Measurements from ENCODE around the gene POLA2.
"Not testable (repeated sequence)": the region's sequence is repeated elsewhere in the genome, so short reads cannot be mapped to it uniquely, and the experiment has no call there.

The POLA2 gene

GRCh38 chr11:65308281-65308891, 46.6 kb downstream of the POLA2 start:
- no peak for DNase-seq (ENCODE audit: low spot score)

- DNase-seq (ENCODE audit: low spot score), result no peak
Observed at GRCh38 chr11:65309006-65309405, 47.2 kb downstream of the POLA2 start.

- no peak for DNase-seq (ENCODE audit: low spot score)
Observed at GRCh38 chr11:65310215-65310614, 48.5 kb downstream of the POLA2 start.

- no peak for DNase-seq (ENCODE audit: low spot score)
Observed at GRCh38 chr11:65310736-65311135, 49.0 kb downstream of the POLA2 start.

GRCh38 chr11:65311170-65311678, 49.5 kb downstream of the POLA2 start:
- no peak for DNase-seq (ENCODE audit: low spot score)

- peak; percentile 69 for DNase-seq (ENCODE audit: low spot score)
Observed at GRCh38 chr11:65314501-65315203, 52.9 kb downstream of the POLA2 start, which contains the start of gene CDC42EP2. TSS of gene CDC42EP2 (plus strand) at chr11:65314866. CDS start at chr11:65320899, 6,033 bp downstream.

GRCh38 chr11:65315204-65315865, 53.6 kb downstream of the POLA2 start:
- no peak for DNase-seq (ENCODE audit: low spot score)

GRCh38 chr11:65315866-65316226, 54.1 kb downstream of the POLA2 start:
- DNase-seq (ENCODE audit: low spot score), result no peak

GRCh38 chr11:65316227-65317024, 54.7 kb downstream of the POLA2 start:
- DNase-seq (ENCODE audit: low spot score), result no peak

GRCh38 chr11:65317025-65317786, 55.4 kb downstream of the POLA2 start:
- DNase-seq (ENCODE audit: low spot score), result no peak

- no peak for DNase-seq (ENCODE audit: low spot score)
Observed at GRCh38 chr11:65320386-65321075, 58.8 kb downstream of the POLA2 start.

GRCh38 chr11:65321076-65321475, 59.3 kb downstream of the POLA2 start:
- DNase-seq (ENCODE audit: low spot score), result no peak

- DNase-seq (ENCODE audit: low spot score), result no peak
Observed at GRCh38 chr11:65321828-65322485, 60.2 kb downstream of the POLA2 start.

- DNase-seq (ENCODE audit: low spot score), result no peak
Observed at GRCh38 chr11:65323813-65324212, 62.1 kb downstream of the POLA2 start.

GRCh38 chr11:65325435-65325834, 63.7 kb downstream of the POLA2 start:
- DNase-seq (ENCODE audit: low spot score), result no peak

- no peak for DNase-seq (ENCODE audit: low spot score)
Observed at GRCh38 chr11:65327021-65327420, 65.3 kb downstream of the POLA2 start.

- DNase-seq (ENCODE audit: low spot score), result no peak
Observed at GRCh38 chr11:65329478-65329877, 67.7 kb downstream of the POLA2 start.

GRCh38 chr11:65329944-65330403, 68.2 kb downstream of the POLA2 start:
- peak; percentile 84 for DNase-seq (ENCODE audit: low spot score)

- no peak for DNase-seq (ENCODE audit: low spot score)
Observed at GRCh38 chr11:65330544-65330943, 68.8 kb downstream of the POLA2 start.

- not testable (repeated sequence) for DNase-seq (ENCODE audit: low spot score)
Observed at GRCh38 chr11:65332591-65332990, 70.8 kb downstream of the POLA2 start.

All from COLO829 (cell line).